GM23248 (cell line): ENCODE results near the gene ALPK1.

Experiments used
- EZH2 ChIP-seq: fragments of 200-600 bp; sonication (generic); IDR thresholded peaks from 2 replicates; pipeline ENCODE4 v1.6.1; 2018; ENCODE audit warnings: antibody characterized with exemption, mild to moderate bottlenecking; ENCODE audit not compliant: insufficient read depth, poor library complexity, severe bottlenecking
- EZH2phosphoT487 ChIP-seq: fragments of 200-600 bp; sonication (generic); IDR thresholded peaks from 2 replicates; pipeline ENCODE4 v1.6.1; 2018; ENCODE audit warnings: antibody characterized with exemption, moderate library complexity, mild to moderate bottlenecking, low read depth; ENCODE audit not compliant: insufficient read depth

GRCh38 chr4:112358952-112359749 lies 62.0 kb downstream of the ALPK1 start:
- TF ChIP-seq EZH2phosphoT487 (no peak), EZH2 (no peak)
